ENCODE data around the gene NOTCH3.

The NOTCH3 gene

GRCh38 chr19:15236886-15237285, 36.1 kb upstream of the NOTCH3 start:
- DNase-seq (ENCODE audit: low read depth in 2 of 2) = no peak

- no peak for DNase-seq (ENCODE audit: low read depth in 2 of 2)
Observed at GRCh38 chr19:15235781-15236180, 35.0 kb upstream of the NOTCH3 start.

GRCh38 chr19:15234431-15235130, 33.8 kb upstream of the NOTCH3 start:
- no peak for DNase-seq (ENCODE audit: low read depth in 2 of 2)

- no peak for DNase-seq (ENCODE audit: low read depth in 2 of 2)
Observed at GRCh38 chr19:15231271-15231670, 30.5 kb upstream of the NOTCH3 start.

DNA sequence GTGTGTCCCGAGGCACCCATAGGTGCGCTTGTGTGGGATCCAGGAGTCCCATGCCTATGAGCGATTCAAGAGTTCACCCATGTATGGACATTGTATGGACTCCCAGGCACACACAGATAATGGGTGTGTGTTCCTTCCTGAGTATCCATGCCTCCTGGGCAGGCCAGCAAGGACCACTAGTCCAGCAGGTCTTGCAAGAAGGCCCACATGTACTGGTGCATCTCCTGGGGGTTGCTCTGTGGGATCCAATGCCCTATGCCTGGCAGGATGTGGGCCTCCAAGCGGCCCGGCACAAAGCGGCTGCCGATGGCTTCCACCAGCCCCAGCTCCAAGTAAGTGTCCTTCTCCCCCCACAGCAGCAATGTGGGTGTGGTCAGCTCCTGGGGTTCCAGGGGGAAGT, 26.5 kb upstream of the NOTCH3 start:
- no peak for DNase-seq (ENCODE audit: low read depth in 2 of 2)

GRCh38 chr19:15225760-15226159, 25.0 kb upstream of the NOTCH3 start:
- DNase-seq (ENCODE audit: low read depth in 2 of 2) = no peak

GRCh38 chr19:15223649-15224361, 23.0 kb upstream of the NOTCH3 start:
- no peak for DNase-seq (ENCODE audit: low read depth in 2 of 2)

DNA sequence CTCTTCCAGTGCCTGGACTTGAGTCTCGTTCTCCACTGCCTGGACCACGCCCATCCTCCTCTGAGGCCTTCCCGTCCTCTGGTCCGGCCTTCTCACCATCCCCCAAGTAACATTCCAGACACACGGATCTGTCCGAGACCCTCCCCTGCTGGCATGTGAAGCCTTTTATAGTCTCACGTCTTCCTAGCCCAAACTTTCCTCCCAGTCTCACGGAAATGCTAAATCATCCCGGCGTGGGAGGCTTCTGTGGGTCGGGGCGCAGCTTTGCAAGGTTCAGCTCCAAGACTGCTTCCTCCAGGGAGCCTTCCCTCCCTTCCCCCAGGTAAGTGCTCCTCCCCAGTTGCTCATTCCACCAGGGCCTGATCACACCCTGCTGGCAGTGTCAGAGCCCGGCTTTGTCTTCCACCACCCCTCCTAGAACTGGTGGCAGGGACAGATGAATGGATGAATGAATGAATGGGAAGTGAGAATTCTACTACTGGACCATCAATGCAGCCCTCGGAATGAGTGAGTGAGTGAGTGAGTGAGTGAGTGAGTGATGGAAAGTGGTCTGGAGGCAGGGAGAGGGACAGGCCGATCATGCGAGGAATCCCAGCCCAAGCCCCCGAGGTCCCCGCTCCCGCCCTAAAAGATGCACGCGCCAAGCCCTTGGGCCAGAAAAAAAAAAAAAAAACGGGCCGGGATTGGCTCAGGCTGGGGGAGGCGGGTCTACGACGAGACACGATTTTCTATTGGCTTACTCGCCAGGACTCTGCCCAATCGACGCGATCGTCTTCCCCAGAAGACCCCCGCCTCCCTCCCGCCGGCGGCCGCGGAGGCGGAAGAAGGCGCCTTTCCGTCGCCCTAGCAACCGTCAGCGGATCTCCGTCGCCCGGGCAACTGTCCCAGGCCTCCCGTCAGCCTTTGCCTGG, 22.2 kb upstream of the NOTCH3 start:
- peak; percentile 49 to 73 for DNase-seq (ENCODE audit: low read depth in 2 of 2)

- no peak for DNase-seq (ENCODE audit: low read depth in 2 of 2)
Observed at GRCh38 chr19:15220833-15221232, 20.0 kb upstream of the NOTCH3 start.

GRCh38 chr19:15218501-15218900, 17.7 kb upstream of the NOTCH3 start:
- no peak for DNase-seq (ENCODE audit: low read depth in 2 of 2)

GRCh38 chr19:15216363-15216762, 15.6 kb upstream of the NOTCH3 start:
- no peak for DNase-seq (ENCODE audit: low read depth in 2 of 2)

GRCh38 chr19:15213715-15214381, 13.1 kb upstream of the NOTCH3 start:
- no peak for DNase-seq (ENCODE audit: low read depth in 2 of 2)

DNA sequence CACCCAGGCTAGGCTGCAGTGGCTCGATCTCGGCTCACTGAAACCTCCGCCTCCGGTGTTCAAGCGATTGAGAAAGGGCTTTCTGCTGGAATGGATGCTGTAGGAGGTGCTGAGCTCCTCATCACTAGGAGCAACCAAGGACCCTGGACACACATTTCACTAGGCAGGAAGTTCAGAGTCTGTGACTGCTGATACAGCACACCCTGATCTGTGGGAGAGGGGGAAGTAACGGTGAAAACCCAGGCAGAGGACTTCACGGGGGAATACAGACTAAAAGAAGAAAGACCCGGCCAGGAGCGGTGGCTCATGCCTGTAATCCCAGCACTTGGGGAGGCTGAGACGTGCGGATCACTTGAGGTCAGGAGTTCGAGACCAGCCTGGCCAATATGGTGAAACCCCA, 11.9 kb upstream of the NOTCH3 start:
- no peak for DNase-seq (ENCODE audit: low read depth in 2 of 2)

DNA sequence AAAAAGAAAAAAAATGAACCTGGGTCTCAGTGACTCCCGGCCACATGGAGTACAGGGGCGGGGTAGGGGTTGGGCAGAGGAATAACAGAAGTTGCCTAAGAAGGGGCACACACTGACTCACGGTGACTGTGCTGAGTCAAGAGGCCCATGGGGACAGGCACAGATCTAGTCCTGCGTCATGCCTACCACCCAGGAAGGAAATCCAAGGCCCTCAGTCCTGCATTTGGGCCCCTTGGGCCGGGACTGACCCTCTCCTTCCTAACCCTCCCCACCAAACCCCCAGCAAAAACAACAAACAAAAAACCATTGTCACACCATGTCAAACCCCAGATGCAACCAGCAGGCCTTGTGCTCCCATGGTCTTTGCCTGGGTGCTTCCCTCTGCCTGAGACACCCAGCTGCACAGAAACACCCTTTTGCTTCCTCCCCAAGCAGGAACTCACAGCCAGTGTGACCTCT, 9.6 kb upstream of the NOTCH3 start:
- no peak for DNase-seq (ENCODE audit: low read depth in 2 of 2)

GRCh38 chr19:15201374-15202023, 704 bp upstream of the NOTCH3 start:
- no peak for DNase-seq (ENCODE audit: low read depth in 2 of 2)

- DNase-seq (ENCODE audit: low read depth in 2 of 2) = no peak
Observed at GRCh38 chr19:15199661-15200552, 888 bp downstream of the NOTCH3 start.

DNA sequence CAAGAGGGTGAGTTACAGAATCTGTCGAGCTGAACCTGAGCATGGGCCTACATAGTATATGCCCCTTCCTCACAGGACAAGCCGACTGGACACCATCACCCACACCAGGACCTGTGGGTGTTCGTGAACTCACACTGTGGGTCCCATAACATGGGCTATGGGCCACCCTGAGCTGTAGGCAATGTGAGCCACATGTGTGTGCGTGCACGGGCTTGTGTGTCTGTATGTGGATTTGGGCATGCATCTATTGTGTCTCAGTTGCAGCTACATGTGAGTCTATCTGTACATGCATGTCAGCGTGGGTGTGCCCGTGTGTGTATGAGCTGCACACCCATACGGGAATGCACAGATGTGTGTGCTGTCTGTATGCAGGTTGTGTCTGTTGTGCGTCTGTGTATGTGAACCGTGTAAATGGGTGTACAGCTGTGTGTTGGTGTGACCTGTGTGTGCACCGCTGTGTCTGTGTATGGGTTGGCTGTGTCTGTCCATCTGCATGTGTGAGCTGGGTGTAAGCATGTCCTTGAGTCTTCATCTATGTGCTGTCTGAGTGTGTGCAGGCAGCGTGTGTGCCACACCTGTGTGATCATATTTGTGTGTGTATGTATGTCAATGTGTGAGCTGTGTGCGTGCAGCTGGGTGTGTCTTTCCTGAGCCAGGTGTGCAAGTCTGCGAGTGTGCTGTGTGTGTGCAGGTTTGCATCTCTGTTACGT, 1.7 kb downstream of the NOTCH3 start:
- DNase-seq (ENCODE audit: low read depth in 2 of 2) = no peak

- no peak for DNase-seq (ENCODE audit: low read depth in 2 of 2)
Observed at GRCh38 chr19:15197942-15198341, 2.9 kb downstream of the NOTCH3 start.

DNA sequence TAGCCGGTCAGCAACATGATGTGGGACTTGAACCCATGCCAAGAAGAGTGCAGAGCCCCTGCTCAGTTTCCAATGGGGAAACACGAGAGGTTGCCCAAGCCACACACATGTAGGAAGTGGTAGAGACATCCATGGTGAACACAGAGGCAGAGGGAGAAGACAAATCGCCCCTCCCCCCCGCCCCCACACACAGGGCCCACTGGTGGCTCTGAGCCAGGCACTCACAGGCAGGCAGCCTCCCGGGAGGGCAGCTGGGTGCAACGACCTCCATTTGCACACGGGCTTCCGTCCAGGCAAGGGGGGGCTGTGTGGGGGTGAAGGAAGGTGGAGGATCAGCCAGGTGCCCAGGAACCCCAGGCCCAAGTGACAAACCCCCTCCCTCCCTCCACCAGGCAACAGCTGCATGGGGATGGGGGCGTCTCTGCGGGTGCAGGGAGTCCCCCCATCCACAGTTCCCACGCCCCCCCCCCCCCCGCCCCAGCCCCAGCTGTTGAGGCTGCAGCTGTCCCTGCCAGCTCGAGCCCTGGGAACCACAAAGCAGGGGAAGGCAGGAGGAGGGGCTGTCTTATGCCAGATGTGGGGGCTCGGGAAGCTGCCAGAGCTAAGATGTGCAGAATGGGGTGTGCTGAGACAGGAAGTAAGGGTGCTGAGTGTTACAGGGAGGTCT, 3.4 kb downstream of the NOTCH3 start:
- DNase-seq (ENCODE audit: low read depth in 2 of 2) = no peak

Measured in stimulated activated CD4-positive, alpha-beta T cell treated with anti-CD3 and anti-CD28 coated beads, Interleukin-12 subunit alpha, Interleukin-12 subunit beta, amount 100 ng/mL, for 24 hours (primary cell).